Measurements from ENCODE around the gene CEP128. TPM values are rescaled to one million over a fixed set of nuclear protein-coding genes. Genes with fewer than 3 reads are reported as not detected.

CEP128 gene
- polyA plus RNA-seq, 1 donor, result 3.4 TPM

DNA sequence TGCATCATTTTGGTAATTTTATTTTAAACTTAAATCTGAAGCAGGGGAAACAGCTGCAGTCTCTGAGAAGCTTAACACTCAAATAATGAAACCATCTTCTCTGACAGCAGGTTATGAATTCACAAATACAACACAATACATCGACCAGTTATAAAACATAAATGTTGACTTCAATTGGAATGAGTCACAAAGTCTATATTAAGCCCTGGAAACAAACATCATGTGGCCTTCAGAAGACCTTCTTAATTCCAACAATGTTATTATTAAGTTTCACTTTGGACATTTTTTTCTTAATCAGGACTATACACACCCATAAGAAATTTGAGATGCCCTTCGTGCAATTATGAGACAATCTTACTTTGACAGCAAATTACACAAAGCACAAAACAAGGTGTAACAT lies 68.9 kb downstream of the CEP128 start:
- no peak for DNase-seq

DNA sequence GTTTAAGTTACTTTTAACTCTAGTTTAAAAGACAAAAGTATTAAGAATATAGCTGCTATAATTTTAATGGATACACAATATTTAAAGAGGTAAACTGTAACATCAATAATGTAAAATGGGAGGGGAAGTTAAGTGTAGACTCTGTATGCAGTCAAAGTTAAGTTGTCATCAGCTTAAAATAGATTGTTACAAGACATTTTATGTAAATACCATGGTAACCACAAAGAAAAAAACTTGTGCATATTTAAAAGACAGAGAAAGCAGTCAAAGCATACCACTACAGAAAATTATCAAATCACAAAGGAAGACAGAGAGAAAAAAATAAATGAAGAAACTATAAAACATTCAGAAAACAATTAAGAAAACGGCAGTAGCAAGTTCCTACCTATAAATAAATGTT lies 73.3 kb downstream of the CEP128 start:
- DNase-seq, result no peak

DNA sequence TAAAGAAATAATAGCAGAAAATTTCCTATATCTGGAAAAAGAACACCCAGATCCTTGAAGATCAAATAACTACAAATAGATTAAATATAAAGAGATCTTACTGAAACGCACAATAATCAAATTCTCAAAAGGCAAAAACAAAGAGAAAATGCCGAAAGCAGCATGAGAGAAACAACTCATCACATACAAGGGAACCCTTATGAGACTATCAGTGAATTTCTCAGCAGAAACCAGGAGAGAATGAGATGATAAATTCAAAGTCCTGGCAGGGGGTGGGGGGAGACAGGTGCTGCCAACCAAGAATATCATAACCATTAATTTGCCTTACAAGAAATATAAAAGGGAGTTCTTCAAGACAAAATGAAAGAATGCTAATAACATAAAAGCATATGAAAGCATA lies 73.7 kb downstream of the CEP128 start:
- DNase-seq, result no peak

DNA sequence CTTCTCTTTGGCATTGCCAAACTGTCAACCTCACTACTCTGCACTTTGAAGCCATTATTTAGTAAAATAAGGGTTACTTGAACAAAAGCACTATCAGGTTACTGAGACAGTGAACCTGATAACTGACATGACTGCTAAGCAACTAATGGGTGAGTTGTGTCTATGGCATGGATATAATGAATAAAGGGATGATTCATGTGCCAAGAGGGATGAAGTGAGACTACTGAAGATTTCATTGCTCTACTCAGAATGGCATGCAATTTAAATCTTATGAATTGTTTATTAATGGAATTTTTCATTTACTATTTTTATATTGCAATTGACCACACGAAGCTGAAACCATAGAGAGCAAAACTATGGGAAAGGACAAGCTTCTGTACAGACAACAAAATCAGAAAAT lies 74.4 kb downstream of the CEP128 start:
- DNase-seq, result no peak

DNA sequence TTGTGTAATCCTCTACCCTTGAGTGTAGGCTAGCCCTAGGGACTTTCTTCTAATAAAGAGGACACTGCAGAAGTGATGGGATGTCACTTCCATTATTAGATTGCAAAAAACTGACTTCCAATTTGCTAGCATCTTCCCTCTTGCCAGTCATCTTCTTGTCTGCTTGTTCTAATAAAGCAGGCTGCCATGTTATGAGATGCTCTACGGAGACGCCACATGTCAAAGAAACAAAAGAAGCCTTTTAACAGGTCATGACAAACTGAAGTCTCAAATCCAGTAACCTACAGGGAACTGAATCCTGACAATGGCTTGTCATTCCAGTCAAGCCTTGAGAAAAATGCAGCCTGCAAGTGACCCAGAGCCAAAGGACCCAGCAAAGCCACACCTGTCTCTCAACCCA lies 76.0 kb downstream of the CEP128 start:
- no peak for DNase-seq

DNA sequence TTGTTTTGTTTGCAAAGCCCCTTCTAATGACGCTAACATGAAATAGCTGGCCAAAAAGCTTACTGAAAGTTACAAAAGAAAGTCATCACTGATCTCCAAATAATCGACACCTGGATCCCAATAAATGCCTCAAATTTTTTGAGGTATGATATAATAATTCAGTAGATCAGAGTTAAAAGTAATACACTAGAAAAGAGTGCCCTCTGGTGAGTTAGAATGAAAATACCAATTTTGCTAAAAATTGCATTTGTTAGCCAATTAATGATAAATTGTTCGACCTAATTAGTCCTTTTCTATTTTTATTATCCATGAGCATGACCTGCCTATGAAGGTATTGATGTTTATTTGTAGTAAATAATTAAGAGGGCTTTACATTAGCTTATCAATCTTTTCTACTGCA lies 78.6 kb downstream of the CEP128 start:
- no peak for DNase-seq

DNA sequence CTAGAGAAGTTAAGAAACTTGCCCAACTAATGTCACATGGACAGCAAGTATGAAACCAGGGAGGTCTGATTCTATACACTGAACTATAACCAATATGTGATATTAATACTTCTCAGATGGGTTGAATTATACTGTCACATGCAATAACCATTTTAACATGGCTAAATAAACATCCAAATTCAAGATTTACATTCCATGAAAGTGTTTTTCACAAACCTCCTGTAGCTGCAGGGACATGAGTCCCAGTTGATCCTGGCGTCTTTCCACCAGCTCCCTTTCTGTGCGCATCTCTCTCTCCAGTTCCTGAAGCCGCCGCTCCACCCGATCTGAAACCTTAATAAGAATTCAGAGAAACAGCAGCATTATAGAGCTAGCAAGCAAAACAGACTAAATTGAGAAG lies 79.0 kb downstream of the CEP128 start:
- DNase-seq, result no peak

DNA sequence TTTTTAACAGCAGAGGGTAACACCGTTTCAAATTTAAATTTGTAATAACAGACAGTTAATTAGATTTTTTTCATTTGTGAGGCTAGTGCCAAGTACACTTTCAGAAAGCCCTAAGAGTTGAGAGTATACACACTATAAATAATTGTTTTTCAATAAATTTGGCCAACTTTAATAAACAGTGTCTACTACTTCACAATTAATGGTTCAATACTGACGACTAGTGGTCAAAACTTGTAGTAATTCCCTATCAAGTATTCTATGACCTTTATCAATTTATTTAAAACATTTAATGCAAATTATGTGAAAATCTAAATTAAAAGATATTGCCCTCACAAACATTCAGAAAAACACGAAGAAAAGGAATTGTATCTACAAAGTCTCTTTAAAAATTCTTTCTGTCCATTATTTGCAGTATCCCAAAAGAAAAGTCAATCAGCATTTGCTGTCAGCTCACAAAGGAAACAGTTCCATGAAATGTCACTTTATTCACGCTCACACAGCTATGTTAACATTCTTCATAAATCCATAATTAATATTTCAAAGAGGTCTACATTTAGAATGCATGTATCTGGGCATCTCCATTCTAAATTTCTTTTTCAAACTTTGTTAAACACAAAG lies 91.2 kb downstream of the CEP128 start:
- DNase-seq, result peak; percentile 12

DNA sequence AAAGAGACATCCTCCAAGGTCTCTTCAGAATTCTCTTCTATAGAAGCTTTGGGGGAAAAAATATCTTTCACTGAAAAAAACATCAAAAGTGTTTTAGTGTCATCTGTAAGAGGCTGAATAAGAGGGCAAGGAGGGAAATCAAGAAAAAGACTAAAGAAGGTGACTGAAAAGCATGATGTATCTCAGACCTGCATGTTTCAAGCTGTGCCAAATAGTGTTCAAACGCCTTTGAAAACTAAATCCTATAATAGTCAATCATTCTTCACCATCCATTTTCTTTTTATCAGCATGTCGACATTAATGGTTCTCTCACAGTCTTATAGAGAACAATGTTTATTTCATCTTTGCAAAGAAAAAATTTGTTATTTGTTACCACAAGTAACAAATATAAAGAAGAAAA lies 94.5 kb downstream of the CEP128 start:
- DNase-seq, result no peak

DNA sequence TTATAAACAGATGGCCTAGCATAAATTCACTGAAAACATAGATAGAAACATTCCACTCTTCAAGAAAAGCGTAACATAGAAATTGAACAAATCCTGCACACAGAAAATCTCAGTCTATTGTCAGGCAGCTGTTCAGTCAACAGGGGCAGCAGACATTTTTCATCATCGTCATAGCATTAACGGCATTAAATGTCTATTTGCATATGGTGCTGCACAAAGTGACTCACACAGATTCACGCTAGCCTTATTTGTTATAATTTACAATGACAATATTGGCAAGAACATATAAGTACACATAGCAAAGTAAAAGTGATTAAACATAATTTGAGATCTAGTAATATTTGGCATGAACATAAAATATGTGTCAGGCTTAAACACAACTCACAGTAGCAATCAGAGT lies 95.7 kb downstream of the CEP128 start:
- no peak for DNase-seq

DNA sequence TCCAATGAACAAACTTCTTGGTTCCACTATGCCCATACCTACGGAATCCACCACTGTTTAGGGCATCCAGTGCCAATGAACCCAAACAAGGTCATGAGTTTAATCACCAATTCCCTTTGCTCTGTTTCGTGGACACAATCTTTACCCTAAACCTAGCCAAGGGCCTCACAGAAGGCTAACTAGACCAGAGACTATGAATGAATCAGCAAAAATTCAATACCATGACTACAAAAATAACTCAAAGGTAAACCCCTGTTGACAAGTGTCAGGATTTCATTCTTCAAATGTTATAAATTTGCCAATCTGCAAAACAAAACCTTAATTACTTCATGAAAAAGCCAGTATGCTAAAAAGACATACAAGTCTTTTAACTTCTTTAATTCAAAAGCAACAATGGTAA lies 96.7 kb downstream of the CEP128 start:
- DNase-seq, result no peak

DNA sequence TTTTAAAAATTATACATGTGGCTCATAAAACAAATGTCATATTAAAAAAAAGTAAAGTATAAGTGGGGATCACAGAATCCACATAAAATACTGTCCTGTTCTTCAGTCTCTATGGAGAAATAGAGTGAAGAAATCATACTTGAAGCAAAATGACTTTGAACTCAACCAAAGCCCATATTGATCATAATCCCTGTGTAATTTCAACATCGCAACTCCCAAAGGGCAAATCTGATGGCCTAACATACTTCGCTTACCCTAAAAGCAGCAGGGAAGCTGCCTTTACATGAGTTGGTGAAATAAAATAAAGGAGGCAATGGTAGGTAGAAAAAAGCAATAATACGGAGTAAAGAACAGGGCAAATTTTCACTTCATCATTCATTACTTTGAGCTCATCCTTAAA lies 101.8 kb downstream of the CEP128 start:
- no peak for DNase-seq

DNA sequence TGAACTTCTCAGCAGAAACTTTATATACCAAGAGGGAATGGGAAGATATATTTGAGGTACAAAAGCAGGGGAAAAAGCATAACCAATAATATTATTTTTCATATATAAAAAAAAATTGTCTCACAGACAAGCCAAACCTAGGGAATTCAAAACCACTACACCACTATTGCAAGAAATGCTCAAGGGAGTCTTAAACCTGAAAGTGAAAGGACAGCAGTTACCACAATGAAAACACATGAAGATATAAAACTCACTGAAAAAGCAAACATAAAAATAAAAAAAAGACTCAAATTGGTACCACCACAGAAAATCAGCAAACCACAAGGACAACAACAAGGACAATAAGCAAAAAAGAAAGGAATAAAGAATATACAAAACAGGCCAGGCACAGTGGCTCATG lies 131.9 kb downstream of the CEP128 start:
- no peak for DNase-seq

DNA sequence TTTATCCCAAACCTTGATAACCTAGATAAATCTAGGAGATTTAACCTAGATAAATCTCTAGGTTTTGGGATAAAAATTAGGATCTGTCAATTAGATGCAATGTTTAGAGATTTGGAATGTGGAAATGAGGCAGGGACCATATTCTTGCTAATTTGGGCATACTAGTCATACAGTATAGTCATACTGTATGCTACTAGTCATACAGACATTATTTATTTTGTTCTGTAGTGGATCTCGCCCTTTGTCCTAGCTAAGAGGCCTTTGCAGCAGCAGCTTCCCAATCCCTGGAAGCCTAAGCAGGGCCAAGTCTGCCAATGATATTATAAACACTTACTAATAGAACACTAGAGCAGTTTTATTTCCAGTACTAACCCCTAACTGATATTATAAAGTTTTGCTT lies 136.4 kb downstream of the CEP128 start:
- DNase-seq, result no peak

DNA sequence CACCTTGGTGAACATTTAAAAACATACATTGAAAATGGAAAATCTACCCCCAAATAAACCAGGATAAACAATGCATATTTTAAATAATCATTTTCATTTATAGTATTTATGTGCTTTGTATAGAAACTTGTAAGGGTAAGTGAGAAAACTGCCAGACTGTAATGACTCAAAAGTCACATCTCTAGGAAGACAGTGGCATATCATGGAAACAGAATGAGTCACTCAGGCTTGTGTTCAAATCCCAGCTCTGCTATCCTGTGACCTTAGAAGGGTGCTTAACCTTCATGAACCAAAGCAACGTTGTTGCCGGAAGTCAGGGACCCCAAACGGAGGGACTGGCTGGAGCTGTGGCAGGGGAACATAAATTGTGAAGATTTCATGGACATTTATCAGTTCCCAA lies 142.7 kb downstream of the CEP128 start:
- no peak for DNase-seq

DNA sequence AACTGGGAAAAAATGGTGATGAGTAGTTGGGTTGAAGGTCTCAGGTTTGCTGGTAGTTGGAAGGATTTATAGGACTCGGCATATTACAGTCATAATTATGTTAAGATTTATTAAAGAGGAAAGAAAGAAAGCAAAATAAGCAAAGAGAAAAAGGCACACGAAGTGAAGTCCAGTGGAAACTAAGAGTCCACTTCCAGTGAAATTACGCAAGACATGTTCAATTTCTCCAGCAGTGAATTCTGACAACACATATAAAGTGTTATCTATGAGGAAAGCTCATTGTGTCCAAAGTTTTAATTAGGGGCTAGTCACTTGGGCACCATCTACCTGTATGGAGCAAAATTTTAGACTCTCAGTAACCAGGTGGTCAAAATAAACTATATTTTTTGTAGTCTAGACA lies 143.3 kb downstream of the CEP128 start:
- DNase-seq, result no peak

DNA sequence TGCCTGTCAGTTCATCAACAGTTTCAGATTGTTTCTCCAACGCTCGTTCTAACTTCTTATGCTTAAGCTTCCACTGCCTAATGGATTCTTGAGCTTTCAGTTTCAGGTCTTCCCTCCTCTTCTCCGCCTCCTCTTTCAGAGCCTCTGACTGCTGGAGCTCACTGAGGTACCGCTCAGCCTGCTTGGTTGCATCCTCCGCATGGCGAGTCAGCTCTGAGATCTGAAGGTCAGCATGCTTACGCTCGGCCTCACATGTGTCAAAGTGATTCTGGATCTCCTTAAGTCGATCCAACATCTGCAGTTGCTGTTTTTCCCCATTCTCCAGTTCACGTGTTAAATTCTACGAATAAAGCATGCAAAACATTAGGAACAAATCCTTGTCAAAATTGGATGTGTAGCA lies 148.8 kb downstream of the CEP128 start:
- DNase-seq, result no peak

DNA sequence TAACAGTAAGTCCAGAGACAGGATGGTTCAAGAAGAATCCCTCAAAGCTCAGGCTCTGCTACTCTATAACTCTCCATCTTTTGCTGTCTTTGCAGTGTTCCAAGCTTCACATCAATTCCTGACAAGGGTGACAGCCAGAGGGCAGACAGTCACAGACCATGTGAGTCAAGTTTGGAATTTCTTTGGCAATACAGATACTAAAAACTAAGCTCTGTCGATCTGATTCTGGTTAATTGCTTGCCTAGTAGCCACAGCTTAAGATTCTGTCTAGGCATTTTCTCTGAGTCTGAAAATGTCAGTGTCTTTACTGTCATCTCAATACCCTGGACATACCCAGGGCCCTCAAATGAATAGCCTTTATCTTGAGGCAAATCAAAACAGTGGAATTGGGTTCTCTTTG lies 153.7 kb downstream of the CEP128 start:
- no peak for DNase-seq

DNA sequence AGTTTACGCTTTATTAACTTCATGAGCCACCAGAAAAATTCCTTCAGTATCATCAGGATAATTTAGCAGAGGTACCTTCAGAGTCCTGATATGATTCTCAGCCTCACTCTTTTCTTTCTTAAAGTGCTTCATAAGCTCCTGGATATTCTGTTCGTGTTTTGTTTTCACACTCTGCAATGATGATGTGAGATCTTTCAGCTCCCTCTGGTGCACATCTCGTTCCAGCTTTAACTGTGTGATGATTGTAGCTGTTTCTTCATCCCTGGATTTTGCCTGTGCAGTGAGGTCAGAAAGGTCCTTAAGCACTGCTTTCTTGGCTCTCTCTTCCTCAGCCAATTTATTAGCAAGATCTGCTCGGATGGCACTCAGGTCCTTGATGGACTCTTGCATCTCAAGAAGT lies 156.7 kb downstream of the CEP128 start:
- DNase-seq, result no peak

DNA sequence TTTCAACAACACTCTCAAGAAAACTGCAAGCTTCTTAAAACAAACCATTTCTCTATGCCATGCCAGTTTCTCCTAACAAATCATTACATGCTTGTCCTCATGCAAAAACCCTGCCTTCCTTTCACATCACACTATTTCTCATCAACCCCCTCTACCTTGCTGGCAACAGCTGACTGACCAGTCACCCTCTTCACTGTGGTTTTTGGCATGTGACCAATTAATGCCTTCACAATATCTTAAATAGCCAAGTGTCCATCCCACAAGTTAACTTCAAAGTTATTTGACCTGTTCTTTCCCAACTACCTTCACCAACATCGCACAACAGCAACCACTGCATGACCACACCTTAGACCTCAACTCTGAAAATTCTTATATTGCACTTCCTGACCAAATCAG lies 159.6 kb downstream of the CEP128 start:
- DNase-seq, result no peak

DNA sequence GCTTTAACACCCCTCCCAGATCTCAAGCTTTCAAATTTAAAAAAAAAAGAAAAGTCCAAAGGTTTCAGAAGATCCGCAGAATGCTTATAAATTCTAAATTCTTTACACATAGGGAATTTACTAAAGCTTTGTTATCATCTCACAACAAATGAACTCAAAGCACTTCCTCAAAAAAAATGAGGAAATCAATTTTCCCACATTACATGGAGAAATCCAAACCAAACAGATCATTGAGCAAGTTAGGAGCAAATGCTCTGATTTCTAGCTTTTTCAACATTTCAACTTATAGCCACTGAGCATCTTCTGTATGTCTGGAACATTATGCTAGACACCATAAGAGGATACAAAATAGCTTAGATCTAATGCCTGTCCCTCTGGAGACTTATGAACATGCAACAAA lies 161.0 kb downstream of the CEP128 start:
- DNase-seq, result no peak

DNA sequence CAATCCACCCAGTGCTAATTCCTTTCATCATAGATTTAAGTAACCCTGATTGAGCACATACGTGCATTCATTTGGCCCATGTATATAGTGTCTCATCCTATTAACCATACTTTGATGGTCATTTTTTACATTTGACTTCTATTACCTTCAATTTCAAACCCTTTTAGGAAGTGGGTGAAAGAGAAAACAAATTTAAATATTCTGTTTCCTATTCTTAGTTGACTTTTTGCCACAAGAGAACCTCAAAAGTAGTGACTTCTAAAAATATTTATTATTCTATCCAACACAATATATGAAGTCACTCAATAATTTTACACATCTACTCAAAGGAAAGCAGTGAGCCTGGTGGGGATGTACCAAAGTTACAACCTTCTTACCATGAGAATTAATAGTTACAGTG lies 164.9 kb downstream of the CEP128 start:
- DNase-seq, result no peak

DNA sequence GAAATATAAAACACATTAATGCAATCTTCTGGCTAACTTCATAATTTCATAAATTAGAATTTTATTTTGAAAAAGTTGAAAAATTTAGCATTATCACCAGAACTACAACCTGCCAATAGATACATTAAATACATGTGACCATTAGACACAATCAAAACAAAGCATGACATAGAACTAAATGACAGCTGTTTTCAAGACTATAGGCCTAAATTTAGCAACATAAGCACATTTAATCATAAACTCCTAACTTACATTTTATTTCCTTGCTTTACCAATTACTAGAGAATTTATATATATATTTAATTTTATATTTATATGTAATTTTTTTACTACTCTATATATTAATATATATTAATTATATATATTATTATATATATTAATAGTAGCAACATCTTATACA lies 165.4 kb downstream of the CEP128 start:
- DNase-seq, result no peak

DNA sequence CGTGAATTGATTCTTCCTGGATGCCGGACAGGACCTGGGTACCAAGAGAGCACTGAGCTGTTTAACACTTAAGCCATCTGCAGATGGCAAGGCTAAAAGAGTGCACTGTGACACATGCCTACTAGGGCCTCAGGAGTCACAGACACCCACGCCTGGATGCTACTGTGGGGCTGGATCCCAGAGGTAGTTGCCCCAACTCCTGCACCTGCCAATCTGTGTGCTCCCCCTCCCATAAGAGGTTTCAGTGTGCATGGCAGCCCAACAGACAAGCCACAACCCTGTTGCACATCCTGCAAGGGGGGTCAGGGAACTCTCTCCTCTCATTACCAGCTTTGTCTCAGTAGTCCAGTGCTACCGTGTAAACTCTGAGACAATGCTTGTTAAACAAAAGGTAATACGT lies 169.0 kb downstream of the CEP128 start:
- no peak for DNase-seq

DNA sequence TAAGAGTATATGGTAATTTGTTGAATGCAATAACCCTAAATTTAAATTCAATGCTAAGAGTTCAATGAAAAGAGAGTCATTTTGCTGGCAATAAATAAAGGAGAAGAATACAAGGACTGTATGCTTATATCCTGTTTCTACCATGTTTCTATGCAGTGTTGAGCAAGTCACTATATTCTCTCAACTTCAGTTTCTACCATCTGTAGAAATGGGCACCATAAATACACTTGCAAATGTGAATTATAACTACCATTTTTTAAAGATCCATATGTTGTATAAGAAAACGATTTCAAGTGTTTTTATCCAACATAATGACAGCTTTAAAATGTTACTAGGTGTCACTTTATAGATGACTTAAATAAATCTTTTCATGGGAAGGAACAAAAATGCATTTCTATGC lies 170.3 kb downstream of the CEP128 start:
- DNase-seq, result no peak

Data from hindlimb muscle (tissue), 1 donor.